H9 (cell line): ENCODE results near the gene PHACTR1. TPM values are rescaled to one million over a fixed set of nuclear protein-coding genes. Genes with fewer than 3 reads are reported as not detected.
A peak's percentile ranks its signal among the peaks of the same experiment; 100 is the strongest.

Experiments
- DNase-seq: peaks from one replicate; pipeline ENCODE4 v3.0.0-alpha.2; 2017
- H2AFZ ChIP-seq: one replicate; pipeline ENCODE4 v1.6.1; 2013; ENCODE audit warnings: mild to moderate bottlenecking, low read length, control low read depth, moderate library complexity
- H2AK5ac ChIP-seq: 2 replicates; pipeline ENCODE4 v1.6.1; 2013; ENCODE audit warnings: low read length, control low read depth, mixed read lengths; ENCODE audit not compliant: insufficient read length
- H2BK120ac ChIP-seq: one replicate; pipeline ENCODE4 v1.6.1; 2013; ENCODE audit warnings: low read depth, mild to moderate bottlenecking, low read length, control low read depth, inconsistent platforms; ENCODE audit not compliant: poor library complexity, severe bottlenecking
- H2BK12ac ChIP-seq: 2 replicates; pipeline ENCODE4 v1.6.1; 2013; ENCODE audit warnings: low read length, control low read depth, mixed read lengths, low read depth; ENCODE audit not compliant: insufficient read length
- H2BK15ac ChIP-seq: 2 replicates; pipeline ENCODE4 v1.6.1; 2013; ENCODE audit warnings: low read depth, low read length, control low read depth
- H2BK20ac ChIP-seq: one replicate; pipeline ENCODE4 v1.6.1; 2013; ENCODE audit warnings: low read depth, mild to moderate bottlenecking, low read length, control low read depth, inconsistent platforms; ENCODE audit not compliant: poor library complexity, severe bottlenecking
- H2BK5ac ChIP-seq: 2 replicates; pipeline ENCODE4 v1.6.1; 2013; ENCODE audit warnings: low read length, control low read depth, mixed read lengths; ENCODE audit not compliant: insufficient read length
- H3K14ac ChIP-seq: 2 replicates; pipeline ENCODE4 v1.6.1; 2013; ENCODE audit warnings: low read length, control low read depth; ENCODE audit not compliant: insufficient read depth
- H3K18ac ChIP-seq: 2 replicates; pipeline ENCODE4 v1.6.1; 2013; ENCODE audit warnings: low read depth, mild to moderate bottlenecking, mixed read lengths, low read length, control low read depth; ENCODE audit not compliant: insufficient read length
- H3K23ac ChIP-seq: 2 replicates; pipeline ENCODE4 v1.6.1; 2013; ENCODE audit warnings: low read length, control low read depth, mixed read lengths, low read depth; ENCODE audit not compliant: insufficient read length
- H3K23me2 ChIP-seq: 2 replicates; pipeline ENCODE4 v1.6.1; 2013; ENCODE audit warnings: low read depth, mild to moderate bottlenecking, mixed read lengths, low read length, control low read depth; ENCODE audit not compliant: insufficient read length, poor library complexity, severe bottlenecking
- H3K27ac ChIP-seq: 2 replicates; pipeline ENCODE4 v1.5.1; 2013; ENCODE audit warnings: low read length, control low read depth, mixed read lengths, low read depth; ENCODE audit not compliant: insufficient read length
- H3K27me3 ChIP-seq: 2 replicates; pipeline ENCODE4 v1.6.1; 2013; ENCODE audit warnings: low read length, control low read depth, inconsistent platforms; ENCODE audit not compliant: insufficient read depth
- H3K4ac ChIP-seq: 2 replicates; pipeline ENCODE4 v1.6.1; 2013; ENCODE audit warnings: low read depth, mild to moderate bottlenecking, control low read depth, inconsistent platforms, low read length, moderate library complexity
- H3K4me1 ChIP-seq: 2 replicates; pipeline ENCODE4 v1.6.1; 2013; ENCODE audit warnings: low read length, control low read depth, inconsistent platforms; ENCODE audit not compliant: insufficient read depth
- H3K4me2 ChIP-seq: 2 replicates; pipeline ENCODE4 v1.6.1; 2013; ENCODE audit warnings: low read length, control low read depth, mixed read lengths; ENCODE audit not compliant: insufficient read length, insufficient read depth
- H3K56ac ChIP-seq: 2 replicates; pipeline ENCODE4 v1.6.1; 2013; ENCODE audit warnings: low read depth, mild to moderate bottlenecking, mixed read lengths, low read length, control low read depth; ENCODE audit not compliant: insufficient read length
- H3K79me1 ChIP-seq: 2 replicates; pipeline ENCODE4 v1.6.1; 2013; ENCODE audit warnings: low read depth, mild to moderate bottlenecking, moderate library complexity, low read length, control low read depth, inconsistent platforms; ENCODE audit not compliant: insufficient read depth, poor library complexity, severe bottlenecking
- H3K79me2 ChIP-seq: 2 replicates; pipeline ENCODE4 v1.6.1; 2013; ENCODE audit warnings: low read length, control low read depth, inconsistent platforms; ENCODE audit not compliant: insufficient read depth
- H3K9ac ChIP-seq: 2 replicates; pipeline ENCODE4 v1.6.1; 2013; ENCODE audit warnings: low read length, control low read depth, mixed read lengths; ENCODE audit not compliant: insufficient read length; ENCODE audit errors: extremely low read depth
- H3K9me3 ChIP-seq: one replicate; pipeline ENCODE4 v1.6.1; 2013; ENCODE audit warnings: low read depth, low read length, inconsistent platforms; ENCODE audit not compliant: control insufficient read depth
- H3T11ph ChIP-seq: one replicate; pipeline ENCODE4 v1.6.1; 2013; ENCODE audit warnings: mild to moderate bottlenecking, low read length, control low read depth, inconsistent platforms
- H4K20me1 ChIP-seq: one replicate; pipeline ENCODE4 v1.6.1; 2013; ENCODE audit not compliant: control insufficient read depth, insufficient read length, insufficient read depth
- H4K5ac ChIP-seq: 2 replicates; pipeline ENCODE4 v1.6.1; 2013; ENCODE audit warnings: low read depth, mild to moderate bottlenecking, mixed read lengths, low read length, control low read depth; ENCODE audit not compliant: insufficient read length
- H4K8ac ChIP-seq: replicated peaks from 2 replicates; pipeline ENCODE4 v1.6.1; 2013; ENCODE audit warnings: low read length, control low read depth, mixed read lengths, low read depth; ENCODE audit not compliant: insufficient read length
- H4K91ac ChIP-seq: 2 replicates; pipeline ENCODE4 v1.6.1; 2013; ENCODE audit warnings: low read depth, mild to moderate bottlenecking, moderate library complexity, mixed read lengths, low read length, control low read depth; ENCODE audit not compliant: insufficient read length
- H3K27ac Mint-ChIP-seq, 3 experiments: 2 replicates in 2 of 3; 3 replicates in 1 of 3; pipeline ENCODE4 v1.8.0; 2020 to 2021; ENCODE audit warnings: mixed read lengths in 3 of 3, mild to moderate bottlenecking in 1 of 3, moderate library complexity in 1 of 3
- H3K27me3 Mint-ChIP-seq: 2 replicates; pipeline ENCODE4 v1.8.0; 2021; ENCODE audit warnings: low read depth, mild to moderate bottlenecking, moderate library complexity, mixed read lengths
- H3K36me3 Mint-ChIP-seq, 3 experiments: 2 replicates in 2 of 3; 3 replicates in 1 of 3; pipeline ENCODE4 v1.8.0; 2020 to 2021; ENCODE audit warnings: low read depth in 3 of 3, mixed read lengths in 3 of 3; ENCODE audit not compliant: insufficient read depth in 1 of 3
- H3K4me1 Mint-ChIP-seq, 2 experiments: 2 replicates each; pipeline ENCODE4 v1.8.0; 2020; ENCODE audit warnings: mixed read lengths in 2 of 2
- H3K4me3 Mint-ChIP-seq, 2 experiments: 2 replicates in 1 of 2; 3 replicates in 1 of 2; pipeline ENCODE4 v1.8.0; 2020 to 2021; ENCODE audit warnings: mild to moderate bottlenecking in 2 of 2, mixed read lengths in 2 of 2, moderate library complexity in 1 of 2
- H3K9me3 Mint-ChIP-seq, 2 experiments: 2 replicates in 1 of 2; 3 replicates in 1 of 2; pipeline ENCODE4 v1.8.0; 2020; ENCODE audit warnings: mild to moderate bottlenecking in 2 of 2, mixed read lengths in 2 of 2, moderate library complexity in 1 of 2
- CTCF ChIP-seq: fragments of 200-600 bp; sonication (generic); conservative IDR thresholded peaks from 3 replicates; pipeline ENCODE4 v1.8.0; 2021; ENCODE audit warnings: antibody characterized with exemption, mild to moderate bottlenecking
- WGBS: extraction: QIAGEN DNeasy Blood & Tissue Kit; methylation state at CpG from one replicate; pipeline ENCODE4 v1.1.7; 2013; ENCODE audit warnings: missing lambda C conversion rate, low lambda C conversion rate, mixed read lengths; ENCODE audit not compliant: insufficient read length; ENCODE audit errors: extremely low coverage; 5-methylcytosine and 5-hydroxymethylcytosine counted together
- total RNA-seq: library from RNA; stranded (reverse); gene quantifications from 2 replicates; pipeline ENCODE4 v1.2.1, GENCODE V29; 2021

The PHACTR1 gene
- total RNA-seq, 1 experiment from 2014 or later, result 15.9 TPM

- Histone ChIP-seq H3K18ac (no peak overlapping the region), H3K4me1 (peaks cover 7% of the 10 kb centered on the region; the same call in 1 of the 2 replicates), H2BK5ac (no peak overlapping the region), H3K9ac (no peak overlapping the region), H3K79me2 (no peaks in the 10 kb centered on the region), H3K27me3 (no peaks in the 10 kb centered on the region), H3K9me3 (no peaks in the 10 kb centered on the region), H2AFZ (no peak overlapping the region), H2BK15ac (no peak overlapping the region), H4K5ac (no peak overlapping the region), H3K4me2 (no peak overlapping the region), H2BK120ac (no peak overlapping the region), H4K20me1 (no peaks in the 10 kb centered on the region), H3K14ac (no peak overlapping the region), H4K91ac (no peak overlapping the region), H2AK5ac (no peak overlapping the region), H3K27ac (no peak overlapping the region), H2BK12ac (no peak overlapping the region), H3K56ac (no peak overlapping the region), H4K8ac (no peak overlapping the region), H3K4ac (no peak overlapping the region), H3T11ph (no peak overlapping the region), H2BK20ac (no peak overlapping the region), H3K79me1 (no peaks in the 10 kb centered on the region), H3K23ac (peak overlapping the region; percentile 88), H3K23me2 (no peaks in the 10 kb centered on the region)
- Mint-ChIP-seq H3K4me1 (peaks cover 26 to 27% of the 10 kb centered on the region in 2 experiments), H3K9me3 (no peaks in the 10 kb centered on the region), H3K27me3 (no peaks in the 10 kb centered on the region), H3K36me3 (no peaks in the 10 kb centered on the region), H3K4me3 (no peak overlapping the region), H3K27ac (no peak overlapping the region)
- no CpG with 5 or more reads among the region's 3 CpGs for WGBS
- no peak for DNase-seq
- TF ChIP-seq CTCF, result no peak
These were observed 148.6 kb downstream of the PHACTR1 start for GRCh38 chr6:12865117-12865516.
